GM12874 (cell line): ENCODE measurements around the gene NUMB.

ENCODE experiments used
- TF ChIP-seq, protein P1 (sequence below): IDR thresholded peaks from 2 replicates; pipeline ENCODE4 v1.5.1; 2011; ENCODE audit warnings: low read depth, mild to moderate bottlenecking, control low read depth, low read length, moderate library complexity; ENCODE audit not compliant: insufficient read depth

Gene NUMB

DNA sequence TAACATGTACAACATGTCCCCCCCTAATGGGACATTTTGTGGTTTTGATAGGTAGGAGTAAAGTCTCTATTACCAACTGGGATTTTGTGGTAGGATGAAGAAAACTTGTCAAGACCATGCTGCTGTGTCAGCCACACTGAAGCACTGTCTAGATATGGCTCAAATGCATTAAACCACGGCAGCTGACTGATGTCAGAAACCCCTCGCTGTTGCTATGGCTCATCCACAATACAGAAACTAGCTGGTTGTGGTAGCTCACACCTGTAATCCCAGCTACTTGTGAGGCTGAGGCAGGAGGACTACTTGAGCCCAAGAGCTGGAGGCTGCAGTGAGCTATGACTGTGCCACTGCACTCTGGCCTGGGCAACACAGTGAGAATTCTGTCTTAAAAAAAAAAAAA is 181.0 kb downstream of the NUMB start:
- TF ChIP-seq, protein P1, sequence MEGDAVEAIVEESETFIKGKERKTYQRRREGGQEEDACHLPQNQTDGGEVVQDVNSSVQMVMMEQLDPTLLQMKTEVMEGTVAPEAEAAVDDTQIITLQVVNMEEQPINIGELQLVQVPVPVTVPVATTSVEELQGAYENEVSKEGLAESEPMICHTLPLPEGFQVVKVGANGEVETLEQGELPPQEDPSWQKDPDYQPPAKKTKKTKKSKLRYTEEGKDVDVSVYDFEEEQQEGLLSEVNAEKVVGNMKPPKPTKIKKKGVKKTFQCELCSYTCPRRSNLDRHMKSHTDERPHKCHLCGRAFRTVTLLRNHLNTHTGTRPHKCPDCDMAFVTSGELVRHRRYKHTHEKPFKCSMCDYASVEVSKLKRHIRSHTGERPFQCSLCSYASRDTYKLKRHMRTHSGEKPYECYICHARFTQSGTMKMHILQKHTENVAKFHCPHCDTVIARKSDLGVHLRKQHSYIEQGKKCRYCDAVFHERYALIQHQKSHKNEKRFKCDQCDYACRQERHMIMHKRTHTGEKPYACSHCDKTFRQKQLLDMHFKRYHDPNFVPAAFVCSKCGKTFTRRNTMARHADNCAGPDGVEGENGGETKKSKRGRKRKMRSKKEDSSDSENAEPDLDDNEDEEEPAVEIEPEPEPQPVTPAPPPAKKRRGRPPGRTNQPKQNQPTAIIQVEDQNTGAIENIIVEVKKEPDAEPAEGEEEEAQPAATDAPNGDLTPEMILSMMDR = no peak

DNA sequence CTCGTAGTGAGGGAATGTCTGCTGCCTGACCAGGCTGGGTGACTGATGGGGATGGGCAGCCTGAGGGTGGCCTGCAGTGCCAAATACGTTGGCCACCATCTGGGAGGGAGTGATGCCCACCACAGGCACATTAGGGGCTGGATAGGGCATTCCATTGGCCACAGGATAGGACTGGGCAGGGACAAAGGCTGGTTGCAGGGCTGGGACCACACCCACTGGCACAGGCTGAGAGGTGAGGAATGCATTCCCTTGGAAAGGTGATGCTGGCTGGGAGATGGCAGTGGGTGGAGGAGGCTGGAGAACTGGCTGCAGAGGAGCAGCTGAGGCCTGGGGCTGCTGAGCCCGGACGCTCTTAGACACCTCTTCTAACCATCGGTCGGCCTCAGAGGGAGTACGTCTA is 181.5 kb downstream of the NUMB start:
- TF ChIP-seq, protein P1 = no peak

DNA sequence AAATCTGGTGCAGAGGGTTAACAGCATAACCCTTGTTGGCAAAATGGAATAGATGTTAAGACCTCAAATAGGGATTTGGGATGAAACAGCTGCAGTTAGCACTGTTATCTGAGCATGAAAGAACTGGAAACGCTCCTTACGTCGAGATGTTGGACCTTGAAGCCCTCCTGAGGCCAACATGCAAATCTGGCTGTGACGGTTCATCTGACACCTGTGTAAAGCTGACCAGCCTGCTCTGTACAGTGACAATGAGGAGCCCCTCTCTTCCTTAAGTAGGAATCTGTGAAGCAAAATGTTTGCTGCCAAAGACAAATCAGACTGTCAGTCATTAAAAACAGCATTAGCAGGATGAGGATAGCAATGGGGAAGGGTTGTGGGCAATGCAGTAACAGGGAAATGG is 184.5 kb downstream of the NUMB start:
- TF ChIP-seq, protein P1 = no peak

DNA sequence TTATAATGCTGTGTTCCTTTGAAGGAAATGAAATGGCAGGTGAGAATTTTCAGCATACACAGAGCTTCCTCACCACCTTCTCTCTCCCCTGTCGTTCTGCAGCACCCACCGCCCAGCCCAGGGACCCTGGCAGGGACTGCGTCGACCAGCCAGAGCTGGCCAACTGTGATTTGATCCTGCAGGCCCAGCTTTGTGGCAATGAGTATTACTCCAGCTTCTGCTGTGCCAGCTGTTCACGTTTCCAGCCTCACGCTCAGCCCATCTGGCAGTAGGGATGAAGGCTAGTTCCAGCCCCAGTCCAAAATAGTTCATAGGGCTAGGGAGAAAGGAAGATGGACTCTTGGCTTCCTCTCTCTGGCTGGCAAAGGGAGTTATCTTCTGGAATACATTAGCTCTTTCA is 186.0 kb downstream of the NUMB start:
- TF ChIP-seq, protein P1 = no peak

DNA sequence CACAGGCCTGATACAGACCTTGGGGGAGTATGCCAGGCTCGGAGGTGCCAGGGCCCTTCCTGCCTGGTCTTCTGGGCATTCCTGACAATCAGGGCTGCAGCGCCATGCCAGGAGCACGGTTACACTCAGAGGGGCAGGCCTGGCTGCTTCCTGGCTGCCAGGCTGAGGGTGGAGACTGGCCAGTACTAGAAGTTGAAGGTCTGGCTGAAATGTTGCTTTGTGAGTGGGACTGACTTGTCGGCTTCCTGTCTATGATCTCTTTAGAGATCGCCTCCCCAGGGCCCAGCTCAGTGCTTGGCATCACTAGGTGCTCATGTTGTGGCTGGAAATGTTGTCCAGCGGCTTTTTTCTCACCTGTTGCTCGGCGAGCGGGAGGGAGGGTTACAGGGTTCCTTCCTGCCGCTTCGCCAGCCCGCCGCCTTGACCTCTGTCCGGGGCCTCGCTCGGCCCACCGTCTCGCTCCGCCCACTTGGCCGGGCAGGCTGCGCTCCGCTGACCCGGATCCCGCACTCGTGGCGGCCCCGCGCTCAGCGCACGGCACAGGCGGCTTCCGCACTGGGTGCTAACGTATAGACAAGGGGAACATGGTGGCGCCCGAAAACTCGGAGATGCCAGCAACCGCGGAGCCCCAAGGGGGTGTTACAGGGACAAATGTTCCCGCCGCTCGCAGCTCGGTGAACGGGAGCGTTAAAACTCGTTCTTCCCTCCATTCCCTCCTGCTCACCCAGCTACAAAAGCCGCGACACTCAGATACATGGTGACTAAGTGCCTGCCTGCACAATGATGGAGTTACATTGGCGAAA is 188.4 kb downstream of the NUMB start:
- TF ChIP-seq, protein P1 = no peak

DNA sequence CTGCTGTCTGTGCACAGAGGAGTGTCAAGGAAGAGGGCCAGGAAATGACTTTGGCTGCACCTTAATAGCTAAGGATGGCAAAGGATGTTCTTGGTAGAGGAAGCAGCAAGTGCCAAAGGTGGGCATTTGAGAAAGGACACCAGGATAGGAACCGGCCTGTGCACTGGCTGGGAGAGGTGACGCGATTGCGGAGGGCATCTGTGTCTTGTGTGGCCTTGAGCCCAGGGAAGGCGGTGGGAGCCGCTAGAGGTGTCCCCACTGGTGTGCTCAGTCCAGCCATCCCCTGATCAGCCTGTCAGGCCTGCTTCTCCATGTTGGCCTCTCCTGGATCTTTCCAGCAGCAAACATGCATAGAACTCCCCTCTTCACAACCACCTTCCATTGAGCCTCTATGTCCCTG is 190.9 kb downstream of the NUMB start:
- TF ChIP-seq, protein P1 = no peak

DNA sequence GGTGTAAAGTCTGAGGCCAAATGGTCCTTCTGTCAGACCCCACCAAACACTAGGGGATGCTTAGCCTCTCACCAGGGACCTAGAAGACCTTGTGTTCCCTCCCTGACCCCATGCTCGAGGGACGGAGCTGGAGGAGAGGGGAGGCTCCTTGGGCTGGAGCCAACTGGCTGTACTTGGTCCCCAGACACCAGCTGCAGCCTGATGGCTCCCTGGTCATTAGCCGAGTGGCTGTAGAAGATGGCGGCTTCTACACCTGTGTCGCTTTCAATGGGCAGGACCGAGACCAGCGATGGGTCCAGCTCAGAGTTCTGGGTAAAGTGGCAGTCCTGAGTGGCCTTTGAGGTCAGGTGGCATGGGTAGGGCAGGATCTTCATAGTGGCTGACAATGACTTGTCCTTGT is 192.0 kb downstream of the NUMB start:
- TF ChIP-seq, protein P1 = no peak
